ENCODE data around the gene ACSL1. TPM values are rescaled to one million over a fixed set of nuclear protein-coding genes. Genes with fewer than 3 reads are reported as not detected.

ACSL1 gene
- total RNA-seq, 4 donors from 2014 or later, result 43.5 to 136 (median 52.0) TPM

- Histone ChIP-seq H3K4me1 (no peaks in the 10 kb centered on the region), H3K9me3 (no peaks in the 10 kb centered on the region), H3K27ac (replicated peaks in 1 of 4) (no peak overlapping the region), H3K4me3 (no peak overlapping the region), H3K36me3 (no peaks in the 10 kb centered on the region), H3K27me3 (no peaks in the 10 kb centered on the region)
- WGBS, result 92% methylated on average over 5 of the region's 5 CpGs
- intact Hi-C loops (cut with DNase I), result no loop called here
- TF ChIP-seq, protein P1, sequence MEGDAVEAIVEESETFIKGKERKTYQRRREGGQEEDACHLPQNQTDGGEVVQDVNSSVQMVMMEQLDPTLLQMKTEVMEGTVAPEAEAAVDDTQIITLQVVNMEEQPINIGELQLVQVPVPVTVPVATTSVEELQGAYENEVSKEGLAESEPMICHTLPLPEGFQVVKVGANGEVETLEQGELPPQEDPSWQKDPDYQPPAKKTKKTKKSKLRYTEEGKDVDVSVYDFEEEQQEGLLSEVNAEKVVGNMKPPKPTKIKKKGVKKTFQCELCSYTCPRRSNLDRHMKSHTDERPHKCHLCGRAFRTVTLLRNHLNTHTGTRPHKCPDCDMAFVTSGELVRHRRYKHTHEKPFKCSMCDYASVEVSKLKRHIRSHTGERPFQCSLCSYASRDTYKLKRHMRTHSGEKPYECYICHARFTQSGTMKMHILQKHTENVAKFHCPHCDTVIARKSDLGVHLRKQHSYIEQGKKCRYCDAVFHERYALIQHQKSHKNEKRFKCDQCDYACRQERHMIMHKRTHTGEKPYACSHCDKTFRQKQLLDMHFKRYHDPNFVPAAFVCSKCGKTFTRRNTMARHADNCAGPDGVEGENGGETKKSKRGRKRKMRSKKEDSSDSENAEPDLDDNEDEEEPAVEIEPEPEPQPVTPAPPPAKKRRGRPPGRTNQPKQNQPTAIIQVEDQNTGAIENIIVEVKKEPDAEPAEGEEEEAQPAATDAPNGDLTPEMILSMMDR (IDR thresholded peaks at IDR 0.05), result no peak
- no peak for TF ChIP-seq EP300 (IDR thresholded peaks at IDR 0.05)
- TF ChIP-seq POLR2A (IDR thresholded peaks at IDR 0.05; ENCODE audit: low read depth), result no peak
- no peak for TF ChIP-seq POLR2AphosphoS5 (IDR thresholded peaks at IDR 0.05)
- DNase-seq (ENCODE audit: extremely low spot score), result no peak
Observed at GRCh38 chr4:184836613-184837012, 10.8 kb upstream of the ACSL1 start.

DNA sequence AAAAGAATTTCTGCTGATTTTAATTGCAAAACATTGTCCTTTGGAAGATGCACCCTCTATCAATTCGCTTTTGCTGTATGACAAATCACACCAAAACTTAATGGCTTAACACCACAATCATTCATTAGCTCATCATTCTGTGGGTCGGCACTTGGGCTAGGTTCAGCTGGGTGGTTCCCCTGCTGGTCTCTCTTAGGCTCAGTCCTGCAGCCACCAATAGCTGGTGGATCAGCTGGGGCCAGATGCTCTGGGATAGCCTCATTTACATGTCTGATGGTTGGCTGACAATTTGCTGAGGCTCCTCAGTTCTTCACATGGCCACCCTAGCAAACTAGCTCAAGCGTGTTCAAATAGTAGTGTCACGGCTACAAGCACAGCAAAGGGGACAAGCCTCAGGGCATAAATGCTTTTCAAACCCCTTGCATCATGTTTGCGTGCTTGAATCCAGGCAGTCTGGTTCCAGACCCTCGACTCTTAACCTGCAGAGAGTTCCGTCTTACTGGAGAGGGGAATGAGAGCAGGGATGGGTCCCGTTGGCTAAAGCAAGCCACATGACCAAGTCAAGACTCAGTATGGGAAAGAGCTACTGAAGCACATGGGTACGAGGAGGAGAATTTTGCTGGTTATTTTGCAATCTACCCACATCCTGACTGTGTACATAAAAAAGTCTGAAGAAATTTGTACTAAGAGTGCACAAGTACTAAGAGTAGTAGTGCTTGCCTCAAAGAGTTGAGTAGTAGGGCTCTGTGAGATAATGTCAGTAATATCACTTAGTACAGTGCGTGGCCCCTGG lies 7.5 kb upstream of the ACSL1 start:
- DNase-seq (ENCODE audit: extremely low spot score), result no peak
- no peaks in the 10 kb centered on the region for H3K9me3 ChIP-seq
- H3K27me3 ChIP-seq, result no peaks in the 10 kb centered on the region
- no peak for TF ChIP-seq EP300 (IDR thresholded peaks at IDR 0.05)
- TF ChIP-seq POLR2A (IDR thresholded peaks at IDR 0.05; ENCODE audit: low read depth), result no peak
- no peak for TF ChIP-seq POLR2AphosphoS5 (IDR thresholded peaks at IDR 0.05)
- TF ChIP-seq, protein P1 (IDR thresholded peaks at IDR 0.05), result no peak
- no peak overlapping the region for H3K27ac ChIP-seq (replicated peaks in 1 of 4)
- H3K4me3 ChIP-seq, result no peak overlapping the region
- 75% methylated on average over 10 of the region's 10 CpGs for WGBS
- intact Hi-C loops (cut with DNase I), result no loop called here
- no peaks in the 10 kb centered on the region for H3K36me3 ChIP-seq
- H3K4me1 ChIP-seq, result no peaks in the 10 kb centered on the region

DNA sequence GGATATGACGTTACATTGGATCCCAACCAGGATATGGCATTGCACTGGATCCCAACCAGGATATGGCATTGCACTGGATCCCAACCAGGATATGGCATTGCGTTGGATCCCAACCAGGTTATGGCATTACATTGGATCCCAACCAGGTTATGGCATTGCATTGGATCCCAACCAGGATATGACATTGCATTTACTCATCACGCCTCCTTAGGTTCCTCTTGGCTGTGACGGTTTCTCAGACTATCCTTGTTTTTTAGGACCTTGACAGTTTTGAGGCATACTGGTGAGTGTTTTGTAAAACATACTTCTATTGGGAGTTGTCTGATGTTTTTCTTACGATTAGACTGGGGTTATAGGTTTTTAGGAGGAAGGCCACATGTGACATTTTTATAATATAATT lies 5.4 kb upstream of the ACSL1 start:
- TF ChIP-seq, protein P1 (IDR thresholded peaks at IDR 0.05), result no peak
- TF ChIP-seq POLR2A (IDR thresholded peaks at IDR 0.05; ENCODE audit: low read depth) (no peak), EP300 (IDR thresholded peaks at IDR 0.05) (no peak), POLR2AphosphoS5 (IDR thresholded peaks at IDR 0.05) (no peak)
- no peaks in the 10 kb centered on the region for H3K27me3 ChIP-seq
- H3K4me3 ChIP-seq, result no peak overlapping the region
- intact Hi-C loops (cut with DNase I), result no loop called here
- H3K4me1 ChIP-seq, result peaks cover 6 to 12% (median 9%) of the 10 kb centered on the region in 4 donors
- H3K9me3 ChIP-seq, result no peaks in the 10 kb centered on the region
- 69% methylated on average over 5 of the region's 5 CpGs for WGBS
- no peaks in the 10 kb centered on the region for H3K36me3 ChIP-seq
- DNase-seq (ENCODE audit: extremely low spot score), result no peak
- no peak overlapping the region for H3K27ac ChIP-seq (replicated peaks in 1 of 4)

GRCh38 chr4:184826691-184827270 lies 1.0 kb upstream of the ACSL1 start:
- WGBS, result 83% methylated on average over 6 of the region's 15 CpGs
- intact Hi-C loops (cut with DNase I), result loop anchor here (2.0 to 10.0 kb wide), 3 partner anchors 84 to 318 kb away; partner anchors contain the start of gene SLC25A4
- TF ChIP-seq POLR2A (IDR thresholded peaks at IDR 0.05; ENCODE audit: low read depth), result no peak
- TF ChIP-seq EP300 (IDR thresholded peaks at IDR 0.05), result no peak
- TF ChIP-seq POLR2AphosphoS5 (IDR thresholded peaks at IDR 0.05), result no peak
- TF ChIP-seq, protein P1 (IDR thresholded peaks at IDR 0.05), result no peak

More at GRCh38 chr4:184826691-184827270, 1.0 kb upstream of the ACSL1 start:
- H3K9me3 ChIP-seq, result no peaks in the 10 kb centered on the region
- H3K36me3 ChIP-seq, result no peaks in the 10 kb centered on the region
- H3K4me3 ChIP-seq, result peak overlapping the region; percentile 74 to 91 (median 84)
- H3K27me3 ChIP-seq, result no peaks in the 10 kb centered on the region
- no peak for DNase-seq (ENCODE audit: extremely low spot score)
- peaks cover 21 to 29% (median 27%) of the 10 kb centered on the region in 4 donors for H3K4me1 ChIP-seq
- peak overlapping the region; percentile 78 to 93 (median 88) for H3K27ac ChIP-seq (replicated peaks in 1 of 4)

All from esophagus muscularis mucosa (tissue), 4 donors.